Measurements from ENCODE around the gene APELA.
"Not testable (repeated sequence)": the region's sequence is repeated elsewhere in the genome, so short reads cannot be mapped to it uniquely, and the experiment has no call there.

DNA sequence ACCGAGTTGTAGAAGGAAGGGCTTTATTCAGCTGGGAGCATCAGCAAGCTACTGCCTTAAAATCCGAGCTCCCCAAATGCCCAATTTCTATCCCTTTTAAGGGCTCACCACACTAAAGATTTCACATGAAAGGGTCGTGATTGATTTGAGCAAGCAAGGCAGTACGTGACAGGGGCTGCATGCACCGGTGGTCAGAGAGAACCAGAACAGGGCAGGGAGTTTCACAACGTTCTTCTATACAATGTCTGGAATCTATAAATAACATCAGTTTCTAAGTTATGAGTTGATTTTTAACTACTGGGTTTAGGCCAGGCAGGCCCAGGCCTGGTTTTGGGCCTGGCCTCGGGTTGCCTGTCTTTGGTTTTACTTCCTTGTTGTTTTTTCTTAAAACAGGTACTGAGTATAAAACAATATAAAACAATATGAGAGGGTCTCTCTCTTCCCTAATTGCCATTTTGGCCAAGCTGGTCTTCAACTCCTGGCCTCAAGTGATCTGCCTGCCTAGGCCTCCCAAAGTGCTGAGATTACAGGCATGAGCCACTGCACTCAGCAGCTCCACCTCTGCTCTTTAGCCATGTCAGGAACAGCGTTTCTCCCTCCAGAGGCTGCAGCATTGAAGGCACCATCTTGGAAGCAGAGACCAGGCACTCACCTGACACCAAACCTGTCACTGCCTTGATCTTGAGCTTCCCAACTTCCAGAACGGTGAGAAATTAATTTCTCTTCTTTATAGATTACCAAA, 59.1 kb downstream of the APELA start:
- TF ChIP-seq, protein P1, sequence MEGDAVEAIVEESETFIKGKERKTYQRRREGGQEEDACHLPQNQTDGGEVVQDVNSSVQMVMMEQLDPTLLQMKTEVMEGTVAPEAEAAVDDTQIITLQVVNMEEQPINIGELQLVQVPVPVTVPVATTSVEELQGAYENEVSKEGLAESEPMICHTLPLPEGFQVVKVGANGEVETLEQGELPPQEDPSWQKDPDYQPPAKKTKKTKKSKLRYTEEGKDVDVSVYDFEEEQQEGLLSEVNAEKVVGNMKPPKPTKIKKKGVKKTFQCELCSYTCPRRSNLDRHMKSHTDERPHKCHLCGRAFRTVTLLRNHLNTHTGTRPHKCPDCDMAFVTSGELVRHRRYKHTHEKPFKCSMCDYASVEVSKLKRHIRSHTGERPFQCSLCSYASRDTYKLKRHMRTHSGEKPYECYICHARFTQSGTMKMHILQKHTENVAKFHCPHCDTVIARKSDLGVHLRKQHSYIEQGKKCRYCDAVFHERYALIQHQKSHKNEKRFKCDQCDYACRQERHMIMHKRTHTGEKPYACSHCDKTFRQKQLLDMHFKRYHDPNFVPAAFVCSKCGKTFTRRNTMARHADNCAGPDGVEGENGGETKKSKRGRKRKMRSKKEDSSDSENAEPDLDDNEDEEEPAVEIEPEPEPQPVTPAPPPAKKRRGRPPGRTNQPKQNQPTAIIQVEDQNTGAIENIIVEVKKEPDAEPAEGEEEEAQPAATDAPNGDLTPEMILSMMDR (IDR thresholded peaks at IDR 0.05), result not testable (repeated sequence)
- TF ChIP-seq POLR2AphosphoS5, POLR2A, EP300 (IDR thresholded peaks at IDR 0.05): not testable (repeated sequence)
